Gastrocnemius medialis (tissue), 4 donors: ENCODE results near the gene CPPED1.

Experiments used
- POLR2A ChIP-seq, 2 donors: fragments of 450-650 bp; IDR thresholded peaks; one replicate each; pipeline ENCODE4 v1.6.1; 2017; ENCODE audit warnings: antibody characterized with exemption in 2 of 2, mild to moderate bottlenecking in 2 of 2, moderate library complexity in 2 of 2
- TF ChIP-seq, protein P1 (sequence below), 5 experiments: fragments of 450-650 bp in 3 of 5; fragments of 200-600 bp in 2 of 5; sonication (generic) in 2 of 5; IDR thresholded peaks in 4 of 5; conservative IDR thresholded peaks in 1 of 5; 1 replicate in 4 of 5; 2 replicates in 1 of 5; pipeline ENCODE4 v1.5.1; 2016 to 2019; ENCODE audit warnings: antibody characterized with exemption in 5 of 5, mild to moderate bottlenecking in 3 of 5, moderate library complexity in 3 of 5

DNA sequence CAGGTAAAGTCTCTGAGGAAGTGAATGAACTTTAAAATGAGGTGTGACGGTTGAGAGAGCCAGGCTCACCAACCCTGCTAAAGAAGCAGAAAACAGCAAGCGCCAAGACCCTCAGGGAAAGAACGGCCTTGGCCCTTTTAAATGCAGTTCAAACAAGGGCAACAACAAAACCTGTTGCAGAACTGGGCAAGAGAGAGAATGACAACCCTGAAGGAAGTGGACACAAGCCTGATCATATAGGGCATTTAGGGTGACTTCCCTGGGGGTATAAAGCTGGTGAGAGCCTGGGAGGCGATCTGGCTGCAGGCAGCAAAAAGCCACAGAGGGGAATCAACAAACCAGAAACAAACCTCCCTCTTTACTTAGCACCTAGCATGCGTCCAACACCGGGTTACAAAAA is 1.0 kb downstream of the CPPED1 start:
- no peak for TF ChIP-seq POLR2A (IDR thresholded peaks at IDR 0.05)
- TF ChIP-seq, protein P1, sequence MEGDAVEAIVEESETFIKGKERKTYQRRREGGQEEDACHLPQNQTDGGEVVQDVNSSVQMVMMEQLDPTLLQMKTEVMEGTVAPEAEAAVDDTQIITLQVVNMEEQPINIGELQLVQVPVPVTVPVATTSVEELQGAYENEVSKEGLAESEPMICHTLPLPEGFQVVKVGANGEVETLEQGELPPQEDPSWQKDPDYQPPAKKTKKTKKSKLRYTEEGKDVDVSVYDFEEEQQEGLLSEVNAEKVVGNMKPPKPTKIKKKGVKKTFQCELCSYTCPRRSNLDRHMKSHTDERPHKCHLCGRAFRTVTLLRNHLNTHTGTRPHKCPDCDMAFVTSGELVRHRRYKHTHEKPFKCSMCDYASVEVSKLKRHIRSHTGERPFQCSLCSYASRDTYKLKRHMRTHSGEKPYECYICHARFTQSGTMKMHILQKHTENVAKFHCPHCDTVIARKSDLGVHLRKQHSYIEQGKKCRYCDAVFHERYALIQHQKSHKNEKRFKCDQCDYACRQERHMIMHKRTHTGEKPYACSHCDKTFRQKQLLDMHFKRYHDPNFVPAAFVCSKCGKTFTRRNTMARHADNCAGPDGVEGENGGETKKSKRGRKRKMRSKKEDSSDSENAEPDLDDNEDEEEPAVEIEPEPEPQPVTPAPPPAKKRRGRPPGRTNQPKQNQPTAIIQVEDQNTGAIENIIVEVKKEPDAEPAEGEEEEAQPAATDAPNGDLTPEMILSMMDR (IDR thresholded peaks at IDR 0.05 in 4 of 5, conservative IDR thresholded peaks at IDR 0.05 in 1 of 5), result no peak
